ENCODE measurements around the gene NAP1L1.

Gene NAP1L1

GRCh38 chr12:76012644-76013043 is 71.8 kb downstream of the NAP1L1 start:
- Histone ChIP-seq H3K14ac (ENCODE audit: low read length) (peak overlapping the region; percentile 11), H3K36me3 (ENCODE audit: control insufficient read depth in 1 of 2, insufficient read depth in 2 of 2, low read length in 2 of 2) (no peaks in the 10 kb centered on the region), H3K79me1 (ENCODE audit: low read length) (peaks cover 21% of the 10 kb centered on the region), H2AK5ac (ENCODE audit: low read length) (peak overlapping the region; percentile 86), H3K27me3 (ENCODE audit: insufficient read depth, low read length) (no peaks in the 10 kb centered on the region), H2AFZ (ENCODE audit: insufficient read depth, low read length, poor library complexity) (no peak overlapping the region), H4K91ac (ENCODE audit: low read depth, low read length) (peak overlapping the region; percentile 58), H4K8ac (ENCODE audit: low read depth, low read length) (no peak overlapping the region), H3K27ac (ENCODE audit: low read depth, low read length) (no peak overlapping the region), H3K18ac (ENCODE audit: low read length) (peak overlapping the region; percentile 67), H2BK120ac (ENCODE audit: insufficient read depth, low read length, poor library complexity) (peak overlapping the region; percentile 8), H3K9me3 (ENCODE audit: insufficient read depth, low read depth, low read length) (peaks cover 1% of the 10 kb centered on the region), H2BK12ac (ENCODE audit: low read length) (peak overlapping the region; percentile 80), H4K12ac (ENCODE audit: low read depth, low read length) (no peak overlapping the region), H2BK5ac (ENCODE audit: low read depth, low read length, poor library complexity) (peak overlapping the region; percentile 3), H3K4ac (ENCODE audit: low read depth, low read length) (no peak overlapping the region), H3K23ac (ENCODE audit: low read length) (no peak overlapping the region), H3K4me2 (ENCODE audit: low read length) (no peak overlapping the region), H3K4me3 (ENCODE audit: low read depth, low read length) (no peak overlapping the region), H3K4me1 (ENCODE audit: control insufficient read depth in 1 of 2, insufficient read depth in 2 of 2, low read length in 2 of 2) (peaks cover 11 to 26% of the 10 kb centered on the region in 2 experiments), H3K9ac (ENCODE audit: low read length) (no peak overlapping the region), H3K79me2 (ENCODE audit: control insufficient read depth, insufficient read depth, low read length, poor library complexity) (no peaks in the 10 kb centered on the region)
- no CpG with 5 or more reads among the region's 4 CpGs for WGBS (ENCODE audit: extremely low coverage, insufficient coverage, insufficient read length)
- DNase-seq = no peak

GRCh38 chr12:76010732-76011458 is 73.6 kb downstream of the NAP1L1 start:
- WGBS (ENCODE audit: extremely low coverage, insufficient coverage, insufficient read length) = no CpG with 5 or more reads among the region's 6 CpGs
- Histone ChIP-seq H4K12ac (ENCODE audit: low read depth, low read length) (no peak overlapping the region), H3K9ac (ENCODE audit: low read length) (no peak overlapping the region), H3K4me3 (ENCODE audit: low read depth, low read length) (no peak overlapping the region), H3K27me3 (ENCODE audit: insufficient read depth, low read length) (no peaks in the 10 kb centered on the region), H3K4me1 (ENCODE audit: control insufficient read depth in 1 of 2, insufficient read depth in 2 of 2, low read length in 2 of 2) (peaks cover 11 to 26% of the 10 kb centered on the region in 2 experiments), H2AK5ac (ENCODE audit: low read length) (no peak overlapping the region), H3K23ac (ENCODE audit: low read length) (no peak overlapping the region), H3K4me2 (ENCODE audit: low read length) (no peak overlapping the region), H3K27ac (ENCODE audit: low read depth, low read length) (peak overlapping the region; percentile 61), H3K36me3 (ENCODE audit: control insufficient read depth in 1 of 2, insufficient read depth in 2 of 2, low read length in 2 of 2) (no peaks in the 10 kb centered on the region), H3K18ac (ENCODE audit: low read length) (no peak overlapping the region), H2BK5ac (ENCODE audit: low read depth, low read length, poor library complexity) (peak overlapping the region; percentile 11), H2BK120ac (ENCODE audit: insufficient read depth, low read length, poor library complexity) (peak overlapping the region; percentile 54), H4K8ac (ENCODE audit: low read depth, low read length) (no peak overlapping the region), H3K79me2 (ENCODE audit: control insufficient read depth, insufficient read depth, low read length, poor library complexity) (no peaks in the 10 kb centered on the region), H3K9me3 (ENCODE audit: insufficient read depth, low read depth, low read length) (peaks cover 4% of the 10 kb centered on the region), H4K91ac (ENCODE audit: low read depth, low read length) (peak overlapping the region; percentile 58), H3K79me1 (ENCODE audit: low read length) (peaks cover 14% of the 10 kb centered on the region), H2AFZ (ENCODE audit: insufficient read depth, low read length, poor library complexity) (no peak overlapping the region), H3K14ac (ENCODE audit: low read length) (peak overlapping the region; percentile 20), H2BK12ac (ENCODE audit: low read length) (peak overlapping the region; percentile 38), H3K4ac (ENCODE audit: low read depth, low read length) (peak overlapping the region; percentile 8)
- DNase-seq = no peak

GRCh38 chr12:76008428-76008827 is 76.1 kb downstream of the NAP1L1 start:
- DNase-seq = no peak

GRCh38 chr12:76007640-76008039 is 76.8 kb downstream of the NAP1L1 start:
- no peak for DNase-seq
- no CpG with 5 or more reads among the region's 8 CpGs for WGBS (ENCODE audit: extremely low coverage, insufficient coverage, insufficient read length)
- Histone ChIP-seq H2AK5ac (ENCODE audit: low read length) (no peak overlapping the region), H3K4me3 (ENCODE audit: low read depth, low read length) (no peak overlapping the region), H3K14ac (ENCODE audit: low read length) (no peak overlapping the region), H3K36me3 (ENCODE audit: control insufficient read depth in 1 of 2, insufficient read depth in 2 of 2, low read length in 2 of 2) (no peaks in the 10 kb centered on the region), H3K9ac (ENCODE audit: low read length) (no peak overlapping the region), H2BK12ac (ENCODE audit: low read length) (no peak overlapping the region), H3K9me3 (ENCODE audit: insufficient read depth, low read depth, low read length) (peaks cover 5% of the 10 kb centered on the region), H2BK120ac (ENCODE audit: insufficient read depth, low read length, poor library complexity) (no peak overlapping the region), H3K79me1 (ENCODE audit: low read length) (peaks cover 7% of the 10 kb centered on the region), H4K8ac (ENCODE audit: low read depth, low read length) (no peak overlapping the region), H4K12ac (ENCODE audit: low read depth, low read length) (no peak overlapping the region), H4K91ac (ENCODE audit: low read depth, low read length) (no peak overlapping the region), H3K4ac (ENCODE audit: low read depth, low read length) (no peak overlapping the region), H3K23ac (ENCODE audit: low read length) (no peak overlapping the region), H3K27ac (ENCODE audit: low read depth, low read length) (no peak overlapping the region), H2AFZ (ENCODE audit: insufficient read depth, low read length, poor library complexity) (no peak overlapping the region), H3K4me2 (ENCODE audit: low read length) (no peak overlapping the region), H2BK5ac (ENCODE audit: low read depth, low read length, poor library complexity) (no peak overlapping the region), H3K4me1 (ENCODE audit: control insufficient read depth in 1 of 2, insufficient read depth in 2 of 2, low read length in 2 of 2) (peaks cover 4 to 18% of the 10 kb centered on the region in 2 experiments), H3K18ac (ENCODE audit: low read length) (no peak overlapping the region), H3K79me2 (ENCODE audit: control insufficient read depth, insufficient read depth, low read length, poor library complexity) (no peaks in the 10 kb centered on the region), H3K27me3 (ENCODE audit: insufficient read depth, low read length) (no peaks in the 10 kb centered on the region)

More at GRCh38 chr12:76008428-76008827, 76.1 kb downstream of the NAP1L1 start:
- no peak overlapping the region for H3K4me3 ChIP-seq (ENCODE audit: low read depth, low read length)
- H3K14ac ChIP-seq (ENCODE audit: low read length) = no peak overlapping the region
- H2BK120ac ChIP-seq (ENCODE audit: insufficient read depth, low read length, poor library complexity) = no peak overlapping the region
- H3K23ac ChIP-seq (ENCODE audit: low read length) = no peak overlapping the region
- H2BK12ac ChIP-seq (ENCODE audit: low read length) = no peak overlapping the region
- H3K79me1 ChIP-seq (ENCODE audit: low read length) = peaks cover 13% of the 10 kb centered on the region
- no peak overlapping the region for H4K12ac ChIP-seq (ENCODE audit: low read depth, low read length)
- peaks cover 5% of the 10 kb centered on the region for H3K9me3 ChIP-seq (ENCODE audit: insufficient read depth, low read depth, low read length)
- WGBS (ENCODE audit: extremely low coverage, insufficient coverage, insufficient read length) = no CpG with 5 or more reads among the region's 3 CpGs
- no peak overlapping the region for H3K9ac ChIP-seq (ENCODE audit: low read length)
- no peak overlapping the region for H3K27ac ChIP-seq (ENCODE audit: low read depth, low read length)
- H3K4me2 ChIP-seq (ENCODE audit: low read length) = no peak overlapping the region
- H2BK5ac ChIP-seq (ENCODE audit: low read depth, low read length, poor library complexity) = no peak overlapping the region
- no peak overlapping the region for H2AK5ac ChIP-seq (ENCODE audit: low read length)
- peaks cover 7 to 18% of the 10 kb centered on the region in 2 experiments for H3K4me1 ChIP-seq (ENCODE audit: control insufficient read depth in 1 of 2, insufficient read depth in 2 of 2, low read length in 2 of 2)
- no peaks in the 10 kb centered on the region for H3K36me3 ChIP-seq (ENCODE audit: control insufficient read depth in 1 of 2, insufficient read depth in 2 of 2, low read length in 2 of 2)
- H3K18ac ChIP-seq (ENCODE audit: low read length) = no peak overlapping the region
- H3K79me2 ChIP-seq (ENCODE audit: control insufficient read depth, insufficient read depth, low read length, poor library complexity) = no peaks in the 10 kb centered on the region
- H3K4ac ChIP-seq (ENCODE audit: low read depth, low read length) = no peak overlapping the region
- H3K27me3 ChIP-seq (ENCODE audit: insufficient read depth, low read length) = no peaks in the 10 kb centered on the region
- no peak overlapping the region for H4K91ac ChIP-seq (ENCODE audit: low read depth, low read length)
- H4K8ac ChIP-seq (ENCODE audit: low read depth, low read length) = no peak overlapping the region
- H2AFZ ChIP-seq (ENCODE audit: insufficient read depth, low read length, poor library complexity) = no peak overlapping the region
